Liver (tissue), 9 donors: ENCODE data around the gene TTC29. TPM values are rescaled to one million over a fixed set of nuclear protein-coding genes. Genes with fewer than 3 reads are reported as not detected.
A peak's percentile ranks its signal among the peaks of the same experiment; 100 is the strongest.

Experiments used
- DNase-seq: peaks from one replicate; pipeline ENCODE4 v3.0.0-alpha.2; 2017; ENCODE audit warnings: low spot score
- H3K27ac ChIP-seq, 2 donors: one replicate each; pipeline ENCODE4 v1.7.0; 2013; ENCODE audit warnings: inconsistent platforms in 2 of 2, low read length in 2 of 2, control low read depth in 1 of 2, low read depth in 1 of 2, mild to moderate bottlenecking in 1 of 2
- H3K27me3 ChIP-seq, 4 donors: one replicate each; pipeline versions ENCODE4 v1.6.1 to v1.7.0; 2013; ENCODE audit warnings: low read length in 3 of 4, inconsistent platforms in 1 of 4, mild to moderate bottlenecking in 1 of 4, moderate library complexity in 1 of 4; ENCODE audit not compliant: control insufficient read depth in 4 of 4, insufficient read depth in 4 of 4
- H3K36me3 ChIP-seq, 4 donors: one replicate each; pipeline versions ENCODE4 v1.6.1 to v1.7.0; 2013; ENCODE audit warnings: low read length in 3 of 4, mild to moderate bottlenecking in 3 of 4, low read depth in 1 of 4, moderate library complexity in 1 of 4; ENCODE audit not compliant: control insufficient read depth in 4 of 4, insufficient read depth in 3 of 4
- H3K4me1 ChIP-seq, 4 donors: one replicate each; pipeline versions ENCODE4 v1.6.1 to v1.7.0; 2013; ENCODE audit warnings: low read length in 3 of 4, mild to moderate bottlenecking in 3 of 4, moderate library complexity in 1 of 4; ENCODE audit not compliant: control insufficient read depth in 4 of 4, insufficient read depth in 4 of 4
- H3K4me3 ChIP-seq, 3 donors: one replicate each; pipeline versions ENCODE4 v1.6.1 to v1.7.0; 2013; ENCODE audit warnings: low read length in 3 of 3, control low read depth in 1 of 3, low read depth in 1 of 3, mild to moderate bottlenecking in 1 of 3
- H3K9ac ChIP-seq, 2 donors: one replicate each; pipeline ENCODE4 v1.7.0; 2013; ENCODE audit warnings: low read length in 2 of 2, mild to moderate bottlenecking in 2 of 2, moderate library complexity in 2 of 2, control low read depth in 1 of 2, low read depth in 1 of 2
- H3K9me3 ChIP-seq, 4 donors: one replicate each; pipeline versions ENCODE4 v1.6.1 to v1.7.0; 2013; ENCODE audit warnings: low read length in 3 of 4; ENCODE audit not compliant: control insufficient read depth in 4 of 4
- EGR1 ChIP-seq, 2 donors: IDR thresholded peaks; 2 replicates each; pipeline ENCODE4 v1.6.1; 2016 to 2018; ENCODE audit warnings: antibody characterized with exemption in 2 of 2, low read depth in 2 of 2
- FOXA1 ChIP-seq: IDR thresholded peaks from 2 replicates; pipeline ENCODE4 v1.6.1; 2016; ENCODE audit warnings: antibody characterized with exemption
- FOXA2 ChIP-seq: IDR thresholded peaks from 2 replicates; pipeline ENCODE4 v1.6.1; 2016; ENCODE audit warnings: antibody characterized with exemption
- HNF4A ChIP-seq, 2 donors: conservative IDR thresholded peaks; 2 replicates each; pipeline ENCODE4 v1.6.1; 2016; ENCODE audit warnings: antibody characterized with exemption in 2 of 2, mild to moderate bottlenecking in 2 of 2
- HNF4G ChIP-seq: IDR thresholded peaks from 2 replicates; pipeline ENCODE4 v1.6.1; 2016; ENCODE audit warnings: antibody characterized with exemption
- JUND ChIP-seq, 2 donors: IDR thresholded peaks; 2 replicates each; pipeline ENCODE4 v1.6.1; 2016; ENCODE audit warnings: antibody characterized with exemption in 2 of 2
- NR2F2 ChIP-seq: IDR thresholded peaks from 2 replicates; pipeline ENCODE4 v1.6.1; 2016; ENCODE audit warnings: antibody characterized with exemption
- RAD21 ChIP-seq, 2 donors: IDR thresholded peaks; 2 replicates each; pipeline ENCODE4 v1.6.1; 2016; ENCODE audit warnings: antibody characterized with exemption in 2 of 2, mild to moderate bottlenecking in 2 of 2
- RXRA ChIP-seq, 2 donors: IDR thresholded peaks; 2 replicates each; pipeline ENCODE4 v1.6.1; 2017 to 2018; ENCODE audit warnings: antibody characterized with exemption in 2 of 2, mild to moderate bottlenecking in 1 of 2
- SP1 ChIP-seq: IDR thresholded peaks from 2 replicates; pipeline ENCODE4 v1.6.1; 2018; ENCODE audit warnings: antibody characterized with exemption, mild to moderate bottlenecking
- TAF1 ChIP-seq: conservative IDR thresholded peaks from 2 replicates; pipeline ENCODE4 v1.6.1; 2016; ENCODE audit warnings: antibody characterized with exemption, mild to moderate bottlenecking
- YY1 ChIP-seq: IDR thresholded peaks from 2 replicates; pipeline ENCODE4 v1.6.1; 2016; ENCODE audit warnings: antibody characterized with exemption, mild to moderate bottlenecking
- WGBS: extraction: QIAGEN DNeasy Blood & Tissue Kit; methylation state at CpG from one replicate; pipeline ENCODE4 v1.1.7; 2013; 5-methylcytosine and 5-hydroxymethylcytosine counted together
- polyA plus RNA-seq, 2 donors: library from polyadenylated mRNA; stranded (reverse) in 1 of 2; unstranded in 1 of 2; fragments of 200-250 nt in 1 of 2; fragments of >200 nt in 1 of 2; fragmentation: Nextera tagmentation in 1 of 2; extraction: Ambion mirVana in 1 of 2; gene quantifications; one replicate each; pipeline versions ENCODE4 v1.2.1 to v1.2.3, GENCODE V29; 2013 to 2015
- total RNA-seq, 2 donors: library from RNA; depleted of rRNA; stranded (reverse); fragments of >200 nt; gene quantifications; one replicate each; pipeline ENCODE4 v1.2.3, GENCODE V29; 2014
- TF ChIP-seq, protein P1 (sequence below): IDR thresholded peaks from 2 replicates; pipeline ENCODE4 v1.6.1; 2016; ENCODE audit warnings: antibody characterized with exemption
- TF ChIP-seq, protein P2 (sequence below): IDR thresholded peaks from 2 replicates; pipeline ENCODE4 v1.6.1; 2016; ENCODE audit warnings: antibody characterized with exemption
- TF ChIP-seq, protein P3 (sequence below): IDR thresholded peaks from 2 replicates; pipeline ENCODE4 v1.6.1; 2016; ENCODE audit warnings: antibody characterized with exemption, mild to moderate bottlenecking
- TF ChIP-seq, protein P4 (sequence below): fragments of 150-350 bp; IDR thresholded peaks from 2 replicates; pipeline ENCODE4 v1.5.1; 2017; ENCODE audit warnings: improper control_type of control experiment, low read depth, low read length; ENCODE audit not compliant: missing input control
- donor health status: healthy.
- donor health status: healthy.
- donor health status: healthy.
- donor health status: healthy.
- donor health status: healthy.

TTC29 gene
- total and polyA plus RNA-seq, 4 donors: not detected

DNA sequence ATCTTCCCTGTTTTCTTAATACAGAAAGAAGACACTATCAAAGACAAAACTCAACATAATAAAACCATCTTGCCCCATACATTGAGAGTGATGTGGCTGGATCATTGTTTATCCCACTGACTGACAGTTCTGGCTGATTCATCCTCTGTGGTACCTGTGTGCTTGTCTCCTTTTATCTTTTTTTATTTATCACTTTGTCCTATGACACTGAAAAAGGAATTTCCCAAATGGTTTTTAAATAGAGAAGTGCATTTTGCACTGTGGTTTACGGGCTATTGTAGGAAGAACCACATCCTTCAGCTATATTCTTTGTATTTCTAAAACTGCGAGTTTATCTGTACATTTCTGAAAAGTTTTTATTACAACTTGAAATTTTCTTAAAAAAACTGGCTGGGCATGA is 15.0 kb downstream of the TTC29 start (continued):
- TF ChIP-seq, protein P1, sequence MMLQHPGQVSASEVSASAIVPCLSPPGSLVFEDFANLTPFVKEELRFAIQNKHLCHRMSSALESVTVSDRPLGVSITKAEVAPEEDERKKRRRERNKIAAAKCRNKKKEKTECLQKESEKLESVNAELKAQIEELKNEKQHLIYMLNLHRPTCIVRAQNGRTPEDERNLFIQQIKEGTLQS: no peak

DNA sequence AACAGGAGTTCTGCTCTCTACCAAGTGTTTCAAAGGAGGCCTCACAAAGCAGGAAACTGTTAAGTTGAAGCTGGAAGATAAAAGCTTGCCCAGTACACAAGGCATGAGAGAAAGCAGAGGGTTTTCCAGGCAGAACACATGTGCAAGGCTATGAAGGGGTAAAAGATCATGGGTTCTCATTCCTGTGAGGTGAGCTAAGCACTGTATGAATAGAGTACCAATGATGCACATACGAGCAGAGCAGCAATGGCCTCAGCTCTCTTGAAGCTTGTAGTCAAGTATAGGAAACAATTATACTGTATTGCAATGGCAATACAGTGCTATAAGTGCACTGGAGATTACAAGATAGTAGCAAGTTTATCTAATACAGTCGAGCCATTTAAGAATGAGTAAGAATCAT is 18.0 kb downstream of the TTC29 start:
- Histone ChIP-seq H3K36me3 (no peaks in the 10 kb centered on the region), H3K27me3 (peaks cover 0 to 4% (median 0%) of the 10 kb centered on the region in 4 donors), H3K9me3 (no peaks in the 10 kb centered on the region), H3K4me1 (no peaks in the 10 kb centered on the region), H3K9ac (no peak overlapping the region), H3K27ac (no peak overlapping the region), H3K4me3 (no peak overlapping the region)
- no peak for TF ChIP-seq FOXA1
- TF ChIP-seq, protein P1: no peak
- no peak for TF ChIP-seq HNF4A (conservative IDR thresholded peaks at IDR 0.05)
- TF ChIP-seq EGR1 (IDR thresholded peaks at IDR 0.05; ENCODE audit: low read depth in 2 of 2): no peak
- TF ChIP-seq, protein P2, sequence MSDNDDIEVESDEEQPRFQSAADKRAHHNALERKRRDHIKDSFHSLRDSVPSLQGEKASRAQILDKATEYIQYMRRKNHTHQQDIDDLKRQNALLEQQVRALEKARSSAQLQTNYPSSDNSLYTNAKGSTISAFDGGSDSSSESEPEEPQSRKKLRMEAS: no peak
- no peak for TF ChIP-seq JUND (IDR thresholded peaks at IDR 0.05)
- TF ChIP-seq, protein P3, sequence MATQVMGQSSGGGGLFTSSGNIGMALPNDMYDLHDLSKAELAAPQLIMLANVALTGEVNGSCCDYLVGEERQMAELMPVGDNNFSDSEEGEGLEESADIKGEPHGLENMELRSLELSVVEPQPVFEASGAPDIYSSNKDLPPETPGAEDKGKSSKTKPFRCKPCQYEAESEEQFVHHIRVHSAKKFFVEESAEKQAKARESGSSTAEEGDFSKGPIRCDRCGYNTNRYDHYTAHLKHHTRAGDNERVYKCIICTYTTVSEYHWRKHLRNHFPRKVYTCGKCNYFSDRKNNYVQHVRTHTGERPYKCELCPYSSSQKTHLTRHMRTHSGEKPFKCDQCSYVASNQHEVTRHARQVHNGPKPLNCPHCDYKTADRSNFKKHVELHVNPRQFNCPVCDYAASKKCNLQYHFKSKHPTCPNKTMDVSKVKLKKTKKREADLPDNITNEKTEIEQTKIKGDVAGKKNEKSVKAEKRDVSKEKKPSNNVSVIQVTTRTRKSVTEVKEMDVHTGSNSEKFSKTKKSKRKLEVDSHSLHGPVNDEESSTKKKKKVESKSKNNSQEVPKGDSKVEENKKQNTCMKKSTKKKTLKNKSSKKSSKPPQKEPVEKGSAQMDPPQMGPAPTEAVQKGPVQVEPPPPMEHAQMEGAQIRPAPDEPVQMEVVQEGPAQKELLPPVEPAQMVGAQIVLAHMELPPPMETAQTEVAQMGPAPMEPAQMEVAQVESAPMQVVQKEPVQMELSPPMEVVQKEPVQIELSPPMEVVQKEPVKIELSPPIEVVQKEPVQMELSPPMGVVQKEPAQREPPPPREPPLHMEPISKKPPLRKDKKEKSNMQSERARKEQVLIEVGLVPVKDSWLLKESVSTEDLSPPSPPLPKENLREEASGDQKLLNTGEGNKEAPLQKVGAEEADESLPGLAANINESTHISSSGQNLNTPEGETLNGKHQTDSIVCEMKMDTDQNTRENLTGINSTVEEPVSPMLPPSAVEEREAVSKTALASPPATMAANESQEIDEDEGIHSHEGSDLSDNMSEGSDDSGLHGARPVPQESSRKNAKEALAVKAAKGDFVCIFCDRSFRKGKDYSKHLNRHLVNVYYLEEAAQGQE: no peak
- TF ChIP-seq YY1: no peak
- no peak for TF ChIP-seq TAF1
- no peak for TF ChIP-seq SP1
- TF ChIP-seq FOXA2: no peak
- TF ChIP-seq RXRA (IDR thresholded peaks at IDR 0.05): no peak
- TF ChIP-seq, protein P4, sequence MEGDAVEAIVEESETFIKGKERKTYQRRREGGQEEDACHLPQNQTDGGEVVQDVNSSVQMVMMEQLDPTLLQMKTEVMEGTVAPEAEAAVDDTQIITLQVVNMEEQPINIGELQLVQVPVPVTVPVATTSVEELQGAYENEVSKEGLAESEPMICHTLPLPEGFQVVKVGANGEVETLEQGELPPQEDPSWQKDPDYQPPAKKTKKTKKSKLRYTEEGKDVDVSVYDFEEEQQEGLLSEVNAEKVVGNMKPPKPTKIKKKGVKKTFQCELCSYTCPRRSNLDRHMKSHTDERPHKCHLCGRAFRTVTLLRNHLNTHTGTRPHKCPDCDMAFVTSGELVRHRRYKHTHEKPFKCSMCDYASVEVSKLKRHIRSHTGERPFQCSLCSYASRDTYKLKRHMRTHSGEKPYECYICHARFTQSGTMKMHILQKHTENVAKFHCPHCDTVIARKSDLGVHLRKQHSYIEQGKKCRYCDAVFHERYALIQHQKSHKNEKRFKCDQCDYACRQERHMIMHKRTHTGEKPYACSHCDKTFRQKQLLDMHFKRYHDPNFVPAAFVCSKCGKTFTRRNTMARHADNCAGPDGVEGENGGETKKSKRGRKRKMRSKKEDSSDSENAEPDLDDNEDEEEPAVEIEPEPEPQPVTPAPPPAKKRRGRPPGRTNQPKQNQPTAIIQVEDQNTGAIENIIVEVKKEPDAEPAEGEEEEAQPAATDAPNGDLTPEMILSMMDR: no peak
- no peak for TF ChIP-seq NR2F2
- TF ChIP-seq RAD21 (IDR thresholded peaks at IDR 0.05): no peak
- TF ChIP-seq HNF4G: no peak
- 82% methylated on average over 2 of the region's 2 CpGs for WGBS
- DNase-seq: no peak

DNA sequence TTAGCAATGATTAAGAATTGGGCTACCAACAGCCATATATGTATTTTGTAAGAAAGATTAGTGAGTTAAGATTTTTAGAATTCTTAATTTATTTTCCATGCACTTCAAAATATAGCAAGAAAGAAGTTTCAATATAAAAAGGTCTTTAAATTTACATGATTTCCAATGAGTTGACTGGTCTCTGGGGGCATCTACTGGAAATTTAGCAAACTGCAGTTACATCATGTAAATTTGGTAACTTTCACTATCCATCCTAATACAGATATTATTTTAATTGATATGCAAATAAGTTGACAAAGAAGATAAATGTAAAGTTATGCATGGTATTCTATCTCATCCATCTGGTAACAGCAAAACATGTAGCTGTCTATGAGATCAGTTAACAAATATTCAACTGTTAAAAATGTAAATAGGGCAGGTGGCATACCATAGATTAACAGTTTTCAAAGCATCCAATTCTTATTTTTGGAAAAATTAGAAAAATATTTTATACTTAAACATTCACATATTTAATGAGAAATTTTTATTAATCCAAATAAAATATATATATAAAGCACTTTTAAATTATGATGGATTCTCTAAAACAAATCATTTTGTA is 29.1 kb downstream of the TTC29 start:
- peaks cover 0 to 10% (median 1%) of the 10 kb centered on the region in 4 donors for H3K27me3 ChIP-seq
- no peaks in the 10 kb centered on the region for H3K36me3 ChIP-seq
- H3K4me3 ChIP-seq: no peak overlapping the region
- no peaks in the 10 kb centered on the region for H3K4me1 ChIP-seq
- no peak for DNase-seq
- no peak overlapping the region for H3K9ac ChIP-seq
- TF ChIP-seq, protein P4: peak; percentile 74
- peak; percentile 84 to 91 for TF ChIP-seq RAD21 (IDR thresholded peaks at IDR 0.05)
- TF ChIP-seq JUND (IDR thresholded peaks at IDR 0.05): no peak
- H3K9me3 ChIP-seq: no peaks in the 10 kb centered on the region
- H3K27ac ChIP-seq: no peak overlapping the region
